Measurements from ENCODE around the gene PDCL2.

GRCh38 chr4:55635741-55636655 lies 44.0 kb upstream of the PDCL2 start, which contains the start of gene NMU:
- no peak for TF ChIP-seq TBP (CRISPR knock-in tag; IDR thresholded peaks at IDR 0.05)
- no peak for TF ChIP-seq GLI4 (CRISPR knock-in tag; IDR thresholded peaks at IDR 0.05; ENCODE audit: borderline replicate concordance)
- no peak for TF ChIP-seq ZFP41 (CRISPR knock-in tag; IDR thresholded peaks at IDR 0.05; ENCODE audit: borderline replicate concordance)
- no peak for TF ChIP-seq CREB1 (IDR thresholded peaks at IDR 0.05)
- no peak for TF ChIP-seq CREB1 (CRISPR knock-in tag; IDR thresholded peaks at IDR 0.05)
- no peak; the same call in none of the 2 replicates for TF ChIP-seq EZH2 (conservative IDR thresholded peaks at IDR 0.05; ENCODE audit: low read depth, low read length)
- TF ChIP-seq DPF2 (CRISPR knock-in tag; IDR thresholded peaks at IDR 0.05; ENCODE audit: borderline replicate concordance, low read depth): no peak
- TF ChIP-seq KAT8 (CRISPR knock-in tag; IDR thresholded peaks at IDR 0.05): no peak
- TF ChIP-seq ZZZ3 (CRISPR knock-in tag; IDR thresholded peaks at IDR 0.05; ENCODE audit: borderline replicate concordance): no peak
- TF ChIP-seq CTCF (CRISPR knock-in tag; IDR thresholded peaks at IDR 0.05): peak; percentile 58
